Esophagus muscularis mucosa (tissue), 4 donors: ENCODE data around the gene TUT4.

Experiments used
- EP300 ChIP-seq: sonication (generic); formaldehyde crosslinking; IDR thresholded peaks from one replicate; pipeline ENCODE4 v1.6.1; 2017; ENCODE audit warnings: antibody characterized with exemption
- POLR2A ChIP-seq: fragments of 450-650 bp; IDR thresholded peaks from one replicate; pipeline ENCODE4 v1.6.1; 2017; ENCODE audit warnings: antibody characterized with exemption, moderate library complexity, mild to moderate bottlenecking, low read depth
- POLR2AphosphoS5 ChIP-seq, 2 donors: sonication (generic); formaldehyde crosslinking; IDR thresholded peaks; one replicate each; pipeline ENCODE4 v1.6.1; 2017; ENCODE audit warnings: antibody characterized with exemption in 2 of 2
- TF ChIP-seq, protein P1 (sequence below), 3 experiments: fragments of 200-600 bp in 2 of 3; fragments of 450-650 bp in 1 of 3; sonication (generic) in 2 of 3; IDR thresholded peaks; one replicate each; pipeline ENCODE4 v1.5.1; 2017 to 2019; ENCODE audit warnings: antibody characterized with exemption in 3 of 3, mild to moderate bottlenecking in 2 of 3, moderate library complexity in 1 of 3

GRCh38 chr1:52487632-52488031 lies 65.3 kb downstream of the TUT4 start:
- TF ChIP-seq POLR2A (no peak), POLR2AphosphoS5 (IDR thresholded peaks at IDR 0.05) (no peak), EP300 (no peak)
- TF ChIP-seq, protein P1, sequence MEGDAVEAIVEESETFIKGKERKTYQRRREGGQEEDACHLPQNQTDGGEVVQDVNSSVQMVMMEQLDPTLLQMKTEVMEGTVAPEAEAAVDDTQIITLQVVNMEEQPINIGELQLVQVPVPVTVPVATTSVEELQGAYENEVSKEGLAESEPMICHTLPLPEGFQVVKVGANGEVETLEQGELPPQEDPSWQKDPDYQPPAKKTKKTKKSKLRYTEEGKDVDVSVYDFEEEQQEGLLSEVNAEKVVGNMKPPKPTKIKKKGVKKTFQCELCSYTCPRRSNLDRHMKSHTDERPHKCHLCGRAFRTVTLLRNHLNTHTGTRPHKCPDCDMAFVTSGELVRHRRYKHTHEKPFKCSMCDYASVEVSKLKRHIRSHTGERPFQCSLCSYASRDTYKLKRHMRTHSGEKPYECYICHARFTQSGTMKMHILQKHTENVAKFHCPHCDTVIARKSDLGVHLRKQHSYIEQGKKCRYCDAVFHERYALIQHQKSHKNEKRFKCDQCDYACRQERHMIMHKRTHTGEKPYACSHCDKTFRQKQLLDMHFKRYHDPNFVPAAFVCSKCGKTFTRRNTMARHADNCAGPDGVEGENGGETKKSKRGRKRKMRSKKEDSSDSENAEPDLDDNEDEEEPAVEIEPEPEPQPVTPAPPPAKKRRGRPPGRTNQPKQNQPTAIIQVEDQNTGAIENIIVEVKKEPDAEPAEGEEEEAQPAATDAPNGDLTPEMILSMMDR (IDR thresholded peaks at IDR 0.05): no peak
